Measurements from ENCODE around the gene OXLD1. TPM values are rescaled to one million over a fixed set of nuclear protein-coding genes. Genes with fewer than 3 reads are reported as not detected.
A peak's percentile ranks its signal among the peaks of the same experiment; 100 is the strongest.

OXLD1 gene
- total and polyA plus RNA-seq, 10 of the 15 experiments (the other 5 are each of a cell fraction or from before 2014, with no cell fraction given), result 4.6 to 89.5 (median 39.8) TPM

- H3K27me3 ChIP-seq (replicated peaks in 1 of 2; ENCODE audit: control insufficient read depth in 2 of 2, insufficient read depth in 2 of 2, low read length in 1 of 2), result no peaks in the 10 kb centered on the region
- peak within 1 kb of the TSS; percentile 91 for H3K4me2 ChIP-seq (ENCODE audit: control insufficient read depth, insufficient read depth)
- ChIA-PET CTCF (interaction anchor here (1.2 to 2.7 kb wide), 4 partner anchors 8 to 102 kb away, joined by 3 to 9 read pairs (median 4); no protein-coding TSS in a partner anchor), POLR2A (interaction anchor here (0.6 to 3.5 kb wide), 10 partner anchors 8 to 334 kb away, joined by 3 to 32 read pairs (median 4); partner anchors contain the start of genes ARL16, CCDC137, DCXR and FAAP100), SMC1A (ENCODE audit: uncharacterized antibody, unreplicated experiment) (interaction anchor here (0.6 to 1.0 kb wide), 2 partner anchors 18 to 156 kb away, joined by 3 read pairs; no protein-coding TSS in a partner anchor), RAD21 (ENCODE audit: unreplicated experiment) (interaction anchor here (0.7 to 1.6 kb wide), 5 partner anchors 8 to 33 kb away, joined by 3 to 5 read pairs (median 3); partner anchors contain the start of genes ARL16 and HGS)
- H2AFZ ChIP-seq (ENCODE audit: control insufficient read depth, low read depth, low read length), result peak within 1 kb of the TSS; percentile 75
- intact Hi-C loops (cut with micrococcal nuclease; ENCODE audit: unreplicated experiment), result loop anchor here (2.0 kb wide), 1 partner anchor 20 kb away; the partner anchor contains the start of gene ARL16
- FAIRE-seq (peak; percentile 93), ATAC-seq (peak; percentile 95), DNase-seq (ENCODE audit: low read depth, low spot score) (peak; percentile 69)
- in situ Hi-C loops (cut with MboI), result no loop called here
- no peaks in the 10 kb centered on the region for H3K9me3 ChIP-seq (replicated peaks; ENCODE audit: control insufficient read depth, insufficient read depth, low read length)
- H3K36me3 ChIP-seq (ENCODE audit: control insufficient read depth in 2 of 2, insufficient read depth in 2 of 2, low read length in 1 of 2), result peaks cover 16 to 28% of the 10 kb centered on the region in 2 experiments
- H3K4me1 ChIP-seq (ENCODE audit: control insufficient read depth, insufficient read depth, low read length), result peaks cover 8% of the 10 kb centered on the region
- WGBS (ENCODE audit: insufficient coverage, insufficient replicate concordance, low lambda C conversion rate, missing lambda C conversion rate), result under 1% methylated on average over 84 of the region's 102 CpGs
- 0 out of 2 replicates have a peak, but pooled peaks cover 3% of the 10 kb centered on the region for H4K20me1 ChIP-seq (ENCODE audit: control insufficient read depth, insufficient read depth)
- peak within 1 kb of the TSS; percentile 85 for H3K4me3 ChIP-seq
- H3K27ac ChIP-seq (ENCODE audit: control insufficient read depth, insufficient read depth), result peak within 1 kb of the TSS; percentile 94
- H3K9ac ChIP-seq (ENCODE audit: control insufficient read depth, insufficient read depth, low read length), result peak within 1 kb of the TSS; percentile 89
- no TSS peak for BruUV-seq (replicated peaks)
- H3K79me2 ChIP-seq (ENCODE audit: control insufficient read depth, insufficient read depth, low read length), result peaks cover 45% of the 10 kb centered on the region
- TF ChIP-seq GABPA (IDR thresholded peaks at IDR 0.05; ENCODE audit: low read depth), result peak; percentile 86
- peak; percentile 55 for TF ChIP-seq SIX5 (IDR thresholded peaks at IDR 0.05; ENCODE audit: low read depth, low read length, severe bottlenecking)
- no peak for TF ChIP-seq ZNF592 (IDR thresholded peaks at IDR 0.05)
- peak; percentile 77 for TF ChIP-seq NR2C1 (IDR thresholded peaks at IDR 0.05)
- peak; percentile 86 for TF ChIP-seq ZBTB40 (IDR thresholded peaks at IDR 0.05; ENCODE audit: borderline replicate concordance)
- no peak for TF ChIP-seq REST (IDR thresholded peaks at IDR 0.05; ENCODE audit: low read depth, low read length)
- TF ChIP-seq SP1 (IDR thresholded peaks at IDR 0.05; ENCODE audit: low read depth, low read length), result peak; percentile 63
- no peak for TF ChIP-seq MTA3 (IDR thresholded peaks at IDR 0.05; ENCODE audit: borderline replicate concordance, low read length)
- TF ChIP-seq PAX5 (IDR thresholded peaks at IDR 0.05; ENCODE audit: borderline replicate concordance, low read depth, low read length), result peak; percentile 74; the same call in 1 of the 2 replicates
- TF ChIP-seq SMARCA5 (IDR thresholded peaks at IDR 0.05), result no peak; the same call in 1 of the 2 replicates
Measured at GRCh38 chr17:81702934-81703746, 36.7 kb upstream of the OXLD1 start, which contains the start of gene MRPL12. TSS of gene MRPL12 (plus strand) at chr17:81703367. CDS start at chr17:81703502, 135 bp downstream.

Data from GM12878 (cell line).